Peyer's patch (tissue), 4 donors: ENCODE measurements around the gene ZBTB6.

Experiments used
- CTCF ChIP-seq, 6 experiments: fragments of 450-650 bp in 4 of 6; fragments of 200-600 bp in 2 of 6; sonication (generic) in 1 of 6; IDR thresholded peaks; one replicate each; pipeline ENCODE4 v1.5.1; 2017 to 2019; ENCODE audit warnings: antibody characterized with exemption in 6 of 6, mild to moderate bottlenecking in 3 of 6, moderate library complexity in 1 of 6
- POLR2A ChIP-seq, 2 donors: fragments of 450-650 bp; IDR thresholded peaks; one replicate each; pipeline ENCODE4 v1.5.1; 2017; ENCODE audit warnings: antibody characterized with exemption in 2 of 2, mild to moderate bottlenecking in 2 of 2, moderate library complexity in 2 of 2

- TF ChIP-seq CTCF (IDR thresholded peaks at IDR 0.05), result no peak
- no peak for TF ChIP-seq POLR2A (IDR thresholded peaks at IDR 0.05)
Observed at GRCh38 chr9:122949696-122950095, 36.6 kb upstream of the ZBTB6 start.
